PFSK-1 (cell line): Measurements from ENCODE around the gene CDKL1.

Experiments
- FOXP2 ChIP-seq: optimal IDR thresholded peaks from 2 replicates; pipeline ENCODE3; 2011; ENCODE audit warnings: borderline replicate concordance, control low read depth, inconsistent platforms; ENCODE audit not compliant: insufficient read depth; ENCODE audit errors: extremely low read length, extremely low read depth
- POLR2AphosphoS5 ChIP-seq: IDR thresholded peaks from 2 replicates; pipeline ENCODE4 v1.6.1; 2012; ENCODE audit warnings: low read depth, mild to moderate bottlenecking, control low read depth, low read length, moderate library complexity
- SIN3A ChIP-seq: IDR thresholded peaks from 2 replicates; pipeline ENCODE4 v1.6.1; 2012; ENCODE audit warnings: mild to moderate bottlenecking, low read length, moderate library complexity, borderline replicate concordance; ENCODE audit not compliant: insufficient read depth
- TAF1 ChIP-seq: IDR thresholded peaks from 2 replicates; pipeline ENCODE4 v1.6.1; 2012; ENCODE audit warnings: low read length, control low read depth, borderline replicate concordance; ENCODE audit not compliant: insufficient read depth
- TF ChIP-seq, protein P1 (sequence below), 2 experiments: IDR thresholded peaks; 2 replicates each; pipeline versions ENCODE4 v1.6.1 to v1.8.0; 2011 to 2012; ENCODE audit warnings: low read depth in 2 of 2, low read length in 2 of 2, control low read depth in 1 of 2, inconsistent platforms in 1 of 2, mild to moderate bottlenecking in 1 of 2, moderate library complexity in 1 of 2; ENCODE audit not compliant: insufficient read depth in 1 of 2

CDKL1 gene

DNA sequence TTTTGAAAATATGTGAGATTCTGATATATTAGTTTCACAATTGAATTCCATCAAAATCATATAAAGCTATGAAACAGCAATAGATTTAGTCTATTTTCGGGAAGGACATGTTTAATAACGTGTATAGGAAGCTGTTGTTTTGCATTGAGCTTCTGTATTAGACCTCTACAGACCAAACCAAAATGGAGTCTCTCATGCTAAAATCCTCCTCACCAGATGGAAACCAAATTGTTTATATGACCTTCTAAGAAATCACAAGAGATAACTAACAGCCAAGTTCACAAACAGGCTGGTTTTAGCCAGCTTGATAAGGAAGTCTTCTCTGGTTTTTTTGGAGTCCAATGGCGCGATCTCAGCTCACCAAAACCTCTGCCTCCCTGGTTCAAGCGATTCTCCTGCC lies 108.5 kb downstream of the CDKL1 start:
- no peak for TF ChIP-seq TAF1
- no peak for TF ChIP-seq POLR2AphosphoS5
- no peak for TF ChIP-seq FOXP2

DNA sequence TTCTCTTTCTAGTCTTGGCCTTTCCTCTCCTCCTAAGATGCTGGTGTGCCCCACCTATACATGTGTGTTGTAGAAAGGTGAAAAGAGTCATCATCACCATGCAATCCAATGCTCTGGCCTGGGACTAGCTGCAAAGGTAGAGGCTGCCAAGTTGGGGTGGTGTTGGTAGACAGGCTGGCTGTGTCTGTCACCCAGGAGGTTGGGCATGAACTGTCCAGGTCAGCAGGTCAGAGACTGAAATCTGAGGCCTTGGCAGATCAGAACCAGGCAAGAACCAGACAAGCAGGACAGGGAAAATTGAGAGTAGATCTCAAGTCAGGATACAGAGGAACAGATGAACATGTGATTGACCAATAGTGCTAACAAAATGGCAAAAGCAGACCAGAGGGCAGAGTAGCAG lies 110.8 kb downstream of the CDKL1 start:
- TF ChIP-seq TAF1, result no peak
- no peak for TF ChIP-seq FOXP2
- TF ChIP-seq SIN3A, result no peak
- no peak for TF ChIP-seq POLR2AphosphoS5
- TF ChIP-seq, protein P1, sequence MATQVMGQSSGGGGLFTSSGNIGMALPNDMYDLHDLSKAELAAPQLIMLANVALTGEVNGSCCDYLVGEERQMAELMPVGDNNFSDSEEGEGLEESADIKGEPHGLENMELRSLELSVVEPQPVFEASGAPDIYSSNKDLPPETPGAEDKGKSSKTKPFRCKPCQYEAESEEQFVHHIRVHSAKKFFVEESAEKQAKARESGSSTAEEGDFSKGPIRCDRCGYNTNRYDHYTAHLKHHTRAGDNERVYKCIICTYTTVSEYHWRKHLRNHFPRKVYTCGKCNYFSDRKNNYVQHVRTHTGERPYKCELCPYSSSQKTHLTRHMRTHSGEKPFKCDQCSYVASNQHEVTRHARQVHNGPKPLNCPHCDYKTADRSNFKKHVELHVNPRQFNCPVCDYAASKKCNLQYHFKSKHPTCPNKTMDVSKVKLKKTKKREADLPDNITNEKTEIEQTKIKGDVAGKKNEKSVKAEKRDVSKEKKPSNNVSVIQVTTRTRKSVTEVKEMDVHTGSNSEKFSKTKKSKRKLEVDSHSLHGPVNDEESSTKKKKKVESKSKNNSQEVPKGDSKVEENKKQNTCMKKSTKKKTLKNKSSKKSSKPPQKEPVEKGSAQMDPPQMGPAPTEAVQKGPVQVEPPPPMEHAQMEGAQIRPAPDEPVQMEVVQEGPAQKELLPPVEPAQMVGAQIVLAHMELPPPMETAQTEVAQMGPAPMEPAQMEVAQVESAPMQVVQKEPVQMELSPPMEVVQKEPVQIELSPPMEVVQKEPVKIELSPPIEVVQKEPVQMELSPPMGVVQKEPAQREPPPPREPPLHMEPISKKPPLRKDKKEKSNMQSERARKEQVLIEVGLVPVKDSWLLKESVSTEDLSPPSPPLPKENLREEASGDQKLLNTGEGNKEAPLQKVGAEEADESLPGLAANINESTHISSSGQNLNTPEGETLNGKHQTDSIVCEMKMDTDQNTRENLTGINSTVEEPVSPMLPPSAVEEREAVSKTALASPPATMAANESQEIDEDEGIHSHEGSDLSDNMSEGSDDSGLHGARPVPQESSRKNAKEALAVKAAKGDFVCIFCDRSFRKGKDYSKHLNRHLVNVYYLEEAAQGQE (IDR thresholded peaks at IDR 0.05; ENCODE audit: insufficient read depth in 1 of 2, low read depth in 2 of 2, low read length in 2 of 2), result no peak
